HepG2 (cell line): Measurements from ENCODE around the gene C5orf15. TPM values are rescaled to one million over a fixed set of nuclear protein-coding genes. Genes with fewer than 3 reads are reported as not detected.
A peak's percentile ranks its signal among the peaks of the same experiment; 100 is the strongest.

Source experiments
- ARNTL ChIP-seq: sonication (generic); formaldehyde crosslinking; IDR thresholded peaks from 2 replicates; pipeline ENCODE4 v1.4.0; 2020; ENCODE audit warnings: mild to moderate bottlenecking, missing genetic modification reagents
- BCL6 ChIP-seq: IDR thresholded peaks from 2 replicates; pipeline ENCODE4 v1.6.1; 2016; ENCODE audit warnings: missing genetic modification reagents, missing compliant biosample characterization
- FOXJ3 ChIP-seq: sonication (generic); formaldehyde crosslinking; IDR thresholded peaks from 2 replicates; pipeline ENCODE4 v1.4.0; 2020; ENCODE audit warnings: missing genetic modification reagents, mild to moderate bottlenecking, borderline replicate concordance
- MEIS2 ChIP-seq: sonication (generic); formaldehyde crosslinking; IDR thresholded peaks from 2 replicates; pipeline ENCODE4 v1.9.0; 2021; ENCODE audit warnings: mild to moderate bottlenecking, missing genetic modification reagents
- NONO ChIP-seq, 2 experiments: fragments of 450-650 bp in 1 of 2; sonication (generic) in 1 of 2; formaldehyde crosslinking in 1 of 2; IDR thresholded peaks in 1 of 2; conservative IDR thresholded peaks in 1 of 2; 2 replicates each; pipeline versions ENCODE4 v1.6.1 to v1.8.0; 2017 to 2022; ENCODE audit warnings: mild to moderate bottlenecking in 1 of 2, missing genetic modification reagents in 1 of 2, moderate library complexity in 1 of 2
- NRL ChIP-seq: sonication (generic); formaldehyde crosslinking; IDR thresholded peaks from 2 replicates; pipeline ENCODE4 v1.5.0; 2020; ENCODE audit warnings: missing genetic modification reagents, mild to moderate bottlenecking, moderate library complexity, borderline replicate concordance
- WIZ ChIP-seq: sonication (generic); formaldehyde crosslinking; IDR thresholded peaks from 2 replicates; pipeline ENCODE4 v1.5.1; 2020; ENCODE audit warnings: mild to moderate bottlenecking, missing genetic modification reagents
- ZMYM2 ChIP-seq: sonication (generic); formaldehyde crosslinking; IDR thresholded peaks from 2 replicates; pipeline ENCODE4 v1.8.0; 2022; ENCODE audit warnings: mild to moderate bottlenecking, missing genetic modification reagents
- ZMYM3 ChIP-seq: sonication (generic); formaldehyde crosslinking; IDR thresholded peaks from 2 replicates; pipeline ENCODE4 v1.5.1; 2020; ENCODE audit warnings: mild to moderate bottlenecking, missing genetic modification reagents
- ZNF619 ChIP-seq: sonication (generic); formaldehyde crosslinking; IDR thresholded peaks from 2 replicates; pipeline ENCODE4 v1.4.0; 2020; ENCODE audit warnings: mild to moderate bottlenecking, missing genetic modification reagents
- ZNF790 ChIP-seq: sonication (generic); formaldehyde crosslinking; IDR thresholded peaks from 2 replicates; pipeline ENCODE4 v1.8.0; 2022; ENCODE audit warnings: missing genetic modification reagents, mild to moderate bottlenecking, borderline replicate concordance
- ZNF792 ChIP-seq: IDR thresholded peaks from 2 replicates; pipeline ENCODE4 v1.6.1; 2016
- polyA plus RNA-seq, 8 experiments: library from polyadenylated mRNA; depleted of rRNA in 3 of 8; stranded (reverse) in 7 of 8; unstranded in 1 of 8; fragments of >200 nt; fragmentation: Illumina TruSeq in 4 of 8; extraction: Trizol in 4 of 8; gene quantifications; 2 replicates each; pipeline versions ENCODE4 v1.2.1 to v1.2.3, GENCODE V29; 2011 to 2016; ENCODE audit warnings: low read depth in 4 of 8, missing spikeins in 1 of 8, mixed read lengths in 1 of 8; ENCODE audit not compliant: insufficient read depth in 1 of 8
- total RNA-seq, 5 experiments: library from RNA; depleted of rRNA; stranded (reverse); fragments of >200 nt; fragmentation: Illumina TruSeq; extraction: Trizol; gene quantifications; 2 replicates each; pipeline ENCODE4 v1.2.3, GENCODE V29; 2016; ENCODE audit warnings: low read depth in 1 of 5
- TF ChIP-seq, protein P1 (sequence below): sonication (generic); formaldehyde crosslinking; IDR thresholded peaks from 2 replicates; pipeline ENCODE4 v1.5.1; 2020; ENCODE audit warnings: mild to moderate bottlenecking, moderate library complexity, missing genetic modification reagents
- TF ChIP-seq, protein P2 (sequence below): sonication (generic); formaldehyde crosslinking; IDR thresholded peaks from 2 replicates; pipeline ENCODE4 v1.5.1; 2020; ENCODE audit warnings: mild to moderate bottlenecking, missing genetic modification reagents, moderate library complexity
- TF ChIP-seq, protein P3 (sequence below): sonication (generic); formaldehyde crosslinking; IDR thresholded peaks from 2 replicates; pipeline ENCODE4 v1.9.0; 2021; ENCODE audit warnings: missing genetic modification reagents, borderline replicate concordance
- TF ChIP-seq, protein P4 (sequence below): sonication (generic); formaldehyde crosslinking; IDR thresholded peaks from 2 replicates; pipeline ENCODE4 v1.8.0; 2022; ENCODE audit warnings: missing genetic modification reagents, mild to moderate bottlenecking, moderate library complexity, borderline replicate concordance

Gene C5orf15
- total and polyA plus RNA-seq, 2 of the 13 experiments (the other 11 are each of a cell fraction or from before 2014, with no cell fraction given) = 58.5 to 82.7 TPM

DNA sequence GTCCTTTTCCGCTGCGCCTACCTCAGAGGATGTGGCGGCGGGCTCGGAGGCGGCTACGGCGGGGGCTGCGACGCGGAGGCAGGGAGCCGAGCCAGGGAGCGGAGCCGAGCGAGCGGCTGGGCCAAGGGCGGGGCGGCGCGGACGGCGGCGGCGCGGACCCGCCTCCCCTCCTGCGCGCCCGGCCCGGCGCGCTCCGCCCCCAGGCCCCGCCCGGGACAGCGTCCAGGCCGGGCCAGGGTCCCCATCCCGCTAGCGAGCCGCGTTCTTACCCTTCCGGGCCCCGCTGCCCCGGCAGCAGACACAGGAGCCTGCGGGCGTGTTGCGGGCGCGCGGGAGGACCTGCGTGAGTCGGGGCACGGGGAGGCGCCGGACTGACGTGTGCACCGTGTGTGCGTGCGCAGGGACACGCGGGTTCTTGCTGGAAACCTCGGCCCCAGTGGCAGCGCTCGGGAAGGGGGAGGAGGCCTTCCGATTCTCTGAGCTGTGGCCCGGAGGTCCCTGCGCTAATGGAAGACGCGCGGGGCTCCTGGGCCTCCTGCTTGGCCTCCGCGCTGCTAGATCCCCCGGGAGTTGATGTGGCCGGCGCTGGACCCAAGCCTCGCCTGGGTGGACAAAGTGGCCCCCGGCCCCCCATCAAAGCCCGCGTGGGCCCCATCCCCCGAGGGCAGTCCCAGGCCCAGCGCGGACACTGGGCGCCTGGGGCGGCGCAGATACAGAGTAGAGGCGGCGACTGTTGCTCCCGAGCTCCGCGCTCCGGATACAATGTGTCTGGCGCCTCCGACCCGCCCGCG, 36.4 kb upstream of the C5orf15 start, which contains the start of gene VDAC1 (continued):
- TF ChIP-seq NONO (IDR thresholded peaks at IDR 0.05) (no peak), NONO (CRISPR knock-in tag; conservative IDR thresholded peaks at IDR 0.05) (peak; percentile 94), ZMYM3 (CRISPR knock-in tag) (0 out of 2 replicates have a peak, but pooled peaks have one; percentile 49), ZMYM2 (CRISPR knock-in tag) (peak; percentile 81; the same call in 1 of the 2 replicates), ZNF619 (CRISPR knock-in tag) (peak; percentile 31; the same call in 1 of the 2 replicates), WIZ (CRISPR knock-in tag) (peak; percentile 63; the same call in 1 of the 2 replicates), FOXJ3 (0 out of 2 replicates have a peak, but pooled peaks have one; percentile 35), BCL6 (CRISPR knock-in tag) (peak; percentile 54; the same call in 1 of the 2 replicates), ARNTL (CRISPR knock-in tag) (no peak), ZNF792 (CRISPR knock-in tag) (no peak; the same call in none of the 2 replicates), MEIS2 (CRISPR knock-in tag) (peak; percentile 10), NRL (peak; percentile 84), ZNF790 (peak; percentile 74)
- TF ChIP-seq, protein P1, sequence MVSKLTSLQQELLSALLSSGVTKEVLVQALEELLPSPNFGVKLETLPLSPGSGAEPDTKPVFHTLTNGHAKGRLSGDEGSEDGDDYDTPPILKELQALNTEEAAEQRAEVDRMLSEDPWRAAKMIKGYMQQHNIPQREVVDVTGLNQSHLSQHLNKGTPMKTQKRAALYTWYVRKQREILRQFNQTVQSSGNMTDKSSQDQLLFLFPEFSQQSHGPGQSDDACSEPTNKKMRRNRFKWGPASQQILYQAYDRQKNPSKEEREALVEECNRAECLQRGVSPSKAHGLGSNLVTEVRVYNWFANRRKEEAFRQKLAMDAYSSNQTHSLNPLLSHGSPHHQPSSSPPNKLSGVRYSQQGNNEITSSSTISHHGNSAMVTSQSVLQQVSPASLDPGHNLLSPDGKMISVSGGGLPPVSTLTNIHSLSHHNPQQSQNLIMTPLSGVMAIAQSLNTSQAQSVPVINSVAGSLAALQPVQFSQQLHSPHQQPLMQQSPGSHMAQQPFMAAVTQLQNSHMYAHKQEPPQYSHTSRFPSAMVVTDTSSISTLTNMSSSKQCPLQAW = peak; percentile 47
- TF ChIP-seq, protein P2, sequence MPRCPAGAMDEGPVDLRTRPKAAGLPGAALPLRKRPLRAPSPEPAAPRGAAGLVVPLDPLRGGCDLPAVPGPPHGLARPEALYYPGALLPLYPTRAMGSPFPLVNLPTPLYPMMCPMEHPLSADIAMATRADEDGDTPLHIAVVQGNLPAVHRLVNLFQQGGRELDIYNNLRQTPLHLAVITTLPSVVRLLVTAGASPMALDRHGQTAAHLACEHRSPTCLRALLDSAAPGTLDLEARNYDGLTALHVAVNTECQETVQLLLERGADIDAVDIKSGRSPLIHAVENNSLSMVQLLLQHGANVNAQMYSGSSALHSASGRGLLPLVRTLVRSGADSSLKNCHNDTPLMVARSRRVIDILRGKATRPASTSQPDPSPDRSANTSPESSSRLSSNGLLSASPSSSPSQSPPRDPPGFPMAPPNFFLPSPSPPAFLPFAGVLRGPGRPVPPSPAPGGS (CRISPR knock-in tag) = no peak; the same call in 1 of the 2 replicates
- TF ChIP-seq, protein P3, sequence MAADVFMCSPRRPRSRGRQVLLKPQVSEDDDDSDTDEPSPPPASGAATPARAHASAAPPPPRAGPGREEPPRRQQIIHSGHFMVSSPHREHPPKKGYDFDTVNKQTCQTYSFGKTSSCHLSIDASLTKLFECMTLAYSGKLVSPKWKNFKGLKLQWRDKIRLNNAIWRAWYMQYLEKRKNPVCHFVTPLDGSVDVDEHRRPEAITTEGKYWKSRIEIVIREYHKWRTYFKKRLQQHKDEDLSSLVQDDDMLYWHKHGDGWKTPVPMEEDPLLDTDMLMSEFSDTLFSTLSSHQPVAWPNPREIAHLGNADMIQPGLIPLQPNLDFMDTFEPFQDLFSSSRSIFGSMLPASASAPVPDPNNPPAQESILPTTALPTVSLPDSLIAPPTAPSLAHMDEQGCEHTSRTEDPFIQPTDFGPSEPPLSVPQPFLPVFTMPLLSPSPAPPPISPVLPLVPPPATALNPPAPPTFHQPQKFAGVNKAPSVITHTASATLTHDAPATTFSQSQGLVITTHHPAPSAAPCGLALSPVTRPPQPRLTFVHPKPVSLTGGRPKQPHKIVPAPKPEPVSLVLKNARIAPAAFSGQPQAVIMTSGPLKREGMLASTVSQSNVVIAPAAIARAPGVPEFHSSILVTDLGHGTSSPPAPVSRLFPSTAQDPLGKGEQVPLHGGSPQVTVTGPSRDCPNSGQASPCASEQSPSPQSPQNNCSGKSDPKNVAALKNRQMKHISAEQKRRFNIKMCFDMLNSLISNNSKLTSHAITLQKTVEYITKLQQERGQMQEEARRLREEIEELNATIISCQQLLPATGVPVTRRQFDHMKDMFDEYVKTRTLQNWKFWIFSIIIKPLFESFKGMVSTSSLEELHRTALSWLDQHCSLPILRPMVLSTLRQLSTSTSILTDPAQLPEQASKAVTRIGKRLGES (CRISPR knock-in tag) = 0 out of 2 replicates have a peak, but pooled peaks have one; percentile 8
- TF ChIP-seq, protein P4, sequence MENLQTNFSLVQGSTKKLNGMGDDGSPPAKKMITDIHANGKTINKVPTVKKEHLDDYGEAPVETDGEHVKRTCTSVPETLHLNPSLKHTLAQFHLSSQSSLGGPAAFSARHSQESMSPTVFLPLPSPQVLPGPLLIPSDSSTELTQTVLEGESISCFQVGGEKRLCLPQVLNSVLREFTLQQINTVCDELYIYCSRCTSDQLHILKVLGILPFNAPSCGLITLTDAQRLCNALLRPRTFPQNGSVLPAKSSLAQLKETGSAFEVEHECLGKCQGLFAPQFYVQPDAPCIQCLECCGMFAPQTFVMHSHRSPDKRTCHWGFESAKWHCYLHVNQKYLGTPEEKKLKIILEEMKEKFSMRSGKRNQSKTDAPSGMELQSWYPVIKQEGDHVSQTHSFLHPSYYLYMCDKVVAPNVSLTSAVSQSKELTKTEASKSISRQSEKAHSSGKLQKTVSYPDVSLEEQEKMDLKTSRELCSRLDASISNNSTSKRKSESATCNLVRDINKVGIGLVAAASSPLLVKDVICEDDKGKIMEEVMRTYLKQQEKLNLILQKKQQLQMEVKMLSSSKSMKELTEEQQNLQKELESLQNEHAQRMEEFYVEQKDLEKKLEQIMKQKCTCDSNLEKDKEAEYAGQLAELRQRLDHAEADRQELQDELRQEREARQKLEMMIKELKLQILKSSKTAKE (CRISPR knock-in tag) = peak; percentile 61; the same call in 1 of the 2 replicates
